GM12874 (cell line): Measurements from ENCODE around the gene KLHL14.

Source experiments
- TF ChIP-seq, protein P1 (sequence below): IDR thresholded peaks from 2 replicates; pipeline ENCODE4 v1.5.1; 2011; ENCODE audit warnings: low read depth, mild to moderate bottlenecking, control low read depth, low read length, moderate library complexity; ENCODE audit not compliant: insufficient read depth

KLHL14 gene

DNA sequence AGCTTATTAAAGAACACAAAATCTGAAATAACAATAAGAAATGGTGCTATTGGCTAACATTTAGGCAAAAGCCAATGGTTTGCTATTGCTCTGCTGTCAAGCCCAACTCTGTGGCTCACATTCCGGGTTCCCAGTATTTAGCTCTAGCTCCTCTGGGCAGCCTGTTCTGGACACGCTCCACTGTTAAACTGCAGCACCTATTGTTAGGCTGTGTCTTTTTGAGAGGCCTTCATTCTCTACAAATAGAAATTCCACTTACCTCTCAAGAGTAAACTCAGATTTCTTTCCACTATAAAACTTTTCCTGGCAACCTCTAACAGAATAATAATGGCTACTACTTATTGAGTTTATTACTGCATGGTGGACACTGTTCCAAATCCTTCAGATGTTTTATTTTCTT is 3.7 kb upstream of the KLHL14 start:
- TF ChIP-seq, protein P1, sequence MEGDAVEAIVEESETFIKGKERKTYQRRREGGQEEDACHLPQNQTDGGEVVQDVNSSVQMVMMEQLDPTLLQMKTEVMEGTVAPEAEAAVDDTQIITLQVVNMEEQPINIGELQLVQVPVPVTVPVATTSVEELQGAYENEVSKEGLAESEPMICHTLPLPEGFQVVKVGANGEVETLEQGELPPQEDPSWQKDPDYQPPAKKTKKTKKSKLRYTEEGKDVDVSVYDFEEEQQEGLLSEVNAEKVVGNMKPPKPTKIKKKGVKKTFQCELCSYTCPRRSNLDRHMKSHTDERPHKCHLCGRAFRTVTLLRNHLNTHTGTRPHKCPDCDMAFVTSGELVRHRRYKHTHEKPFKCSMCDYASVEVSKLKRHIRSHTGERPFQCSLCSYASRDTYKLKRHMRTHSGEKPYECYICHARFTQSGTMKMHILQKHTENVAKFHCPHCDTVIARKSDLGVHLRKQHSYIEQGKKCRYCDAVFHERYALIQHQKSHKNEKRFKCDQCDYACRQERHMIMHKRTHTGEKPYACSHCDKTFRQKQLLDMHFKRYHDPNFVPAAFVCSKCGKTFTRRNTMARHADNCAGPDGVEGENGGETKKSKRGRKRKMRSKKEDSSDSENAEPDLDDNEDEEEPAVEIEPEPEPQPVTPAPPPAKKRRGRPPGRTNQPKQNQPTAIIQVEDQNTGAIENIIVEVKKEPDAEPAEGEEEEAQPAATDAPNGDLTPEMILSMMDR: no peak

DNA sequence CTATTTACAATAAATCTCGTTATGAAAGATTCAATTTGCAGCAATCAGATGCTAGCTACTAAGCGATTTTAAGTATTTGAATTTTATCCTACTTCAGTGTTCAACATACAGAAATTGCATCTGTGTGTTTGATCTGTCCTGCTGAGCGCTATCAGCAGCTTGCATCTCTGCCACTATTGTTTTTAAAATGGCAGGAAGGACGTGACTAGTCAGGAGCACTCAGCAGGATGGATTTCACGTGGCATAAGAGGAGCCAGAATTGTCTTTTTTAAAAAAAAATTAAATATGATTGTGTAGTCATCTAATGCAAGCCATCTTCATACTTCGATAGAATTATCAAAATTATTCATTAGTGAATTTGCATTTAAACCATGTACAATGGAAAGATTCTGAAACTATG is 2.8 kb upstream of the KLHL14 start:
- TF ChIP-seq, protein P1: no peak

DNA sequence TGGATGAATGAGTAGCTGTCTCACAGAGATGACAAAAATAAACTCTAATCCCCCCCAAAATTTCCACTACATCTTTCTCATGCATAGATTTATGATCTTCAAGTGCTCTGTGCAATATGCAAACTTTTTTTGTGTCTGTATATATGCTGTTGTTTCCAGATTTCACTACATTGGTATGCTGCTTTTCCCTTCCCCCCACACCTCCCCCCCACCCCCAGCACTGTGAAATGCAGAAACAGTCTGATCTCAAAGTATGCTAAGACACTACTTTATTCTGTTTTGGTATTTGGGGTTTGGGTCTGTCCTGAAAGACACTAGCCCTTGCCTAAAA is 524 bp upstream of the KLHL14 start:
- TF ChIP-seq, protein P1: no peak

DNA sequence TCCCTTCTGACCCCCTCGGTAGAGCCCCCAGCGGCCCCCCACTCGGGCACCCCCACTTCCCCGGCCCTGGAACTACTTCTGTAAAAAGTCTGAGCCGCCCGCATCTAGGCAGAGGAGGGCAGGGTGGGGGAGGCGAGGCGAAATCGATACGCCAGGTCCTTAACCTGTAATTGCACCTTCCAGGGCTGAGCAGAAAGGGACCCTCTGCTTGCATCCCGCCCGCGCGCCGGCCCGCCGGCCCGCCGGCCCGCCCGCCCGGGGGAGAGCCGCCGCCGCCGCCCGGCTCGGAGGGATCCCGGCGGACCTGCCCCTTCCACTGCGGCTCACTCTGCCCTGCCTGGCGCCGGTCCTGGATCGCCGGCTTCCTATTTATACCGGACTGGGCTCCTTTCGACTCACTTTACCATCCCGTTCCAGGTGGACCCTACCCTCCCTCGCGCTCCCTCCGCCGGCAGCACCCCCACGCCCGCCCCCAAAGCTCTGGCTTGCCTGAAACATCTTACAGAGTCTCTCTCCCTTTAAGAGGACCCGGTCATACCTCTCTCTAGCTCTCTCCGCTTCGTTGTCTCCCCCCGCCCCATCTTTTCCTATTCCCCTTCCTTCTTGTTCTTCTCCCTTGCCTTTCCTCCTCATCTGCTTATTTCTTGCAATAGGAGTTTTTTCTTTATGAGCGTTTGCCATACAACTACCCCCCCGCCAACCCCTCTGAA is 797 bp downstream of the KLHL14 start:
- TF ChIP-seq, protein P1: no peak

DNA sequence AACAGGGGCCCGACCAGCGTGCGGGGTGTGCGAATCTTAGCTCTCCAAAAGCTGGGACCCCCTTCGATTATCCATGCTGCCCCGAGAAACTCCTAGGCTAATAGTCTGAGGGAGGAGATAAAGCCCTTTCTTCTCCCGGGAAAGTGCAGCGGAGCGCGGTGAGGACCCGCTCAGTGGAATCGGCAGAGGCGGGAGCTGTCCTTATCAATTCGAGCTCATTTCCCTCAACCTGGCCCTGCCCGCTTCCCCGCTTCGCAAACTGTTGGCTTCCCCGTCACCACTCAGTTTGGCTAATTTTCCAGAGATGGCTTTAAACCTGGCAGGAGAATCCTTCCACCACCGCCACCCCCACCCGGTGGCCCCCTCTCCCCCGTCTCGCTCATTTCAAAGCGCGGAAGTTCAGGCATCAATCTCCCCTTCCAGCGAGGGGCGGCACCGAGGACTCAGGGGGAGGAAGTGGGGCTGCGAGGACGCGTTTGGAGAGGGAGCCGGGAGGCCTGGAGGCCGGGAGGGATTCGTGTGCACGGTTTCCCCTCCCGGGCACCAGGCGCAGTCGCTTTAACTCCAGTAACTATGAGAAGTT is 1.6 kb downstream of the KLHL14 start:
- TF ChIP-seq, protein P1: no peak

DNA sequence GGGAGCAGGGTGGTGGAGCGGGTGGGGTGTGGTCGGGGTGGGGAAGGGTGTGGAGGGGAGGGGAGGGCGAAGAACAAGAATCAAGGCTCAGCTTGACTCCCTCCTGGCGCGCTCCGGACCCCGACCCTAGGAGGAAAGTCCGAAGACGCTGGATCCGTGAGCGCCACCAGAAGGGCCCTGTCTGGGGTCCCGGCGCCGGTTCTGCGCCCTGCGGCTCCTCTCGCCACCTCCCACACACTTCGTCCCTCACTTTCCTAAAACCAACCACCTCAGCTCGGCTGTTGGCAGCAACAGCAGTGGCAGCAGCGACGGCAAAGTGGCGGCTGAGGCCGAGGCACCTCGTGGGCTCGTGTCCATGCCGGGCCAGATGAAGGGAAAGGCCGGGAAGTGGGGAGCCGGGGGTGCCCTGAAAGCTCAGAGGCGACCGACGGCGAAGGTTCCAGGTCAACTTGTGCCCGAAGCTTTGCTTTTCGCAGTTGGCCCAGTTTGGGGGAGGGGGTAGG is 2.1 kb downstream of the KLHL14 start:
- TF ChIP-seq, protein P1: no peak

DNA sequence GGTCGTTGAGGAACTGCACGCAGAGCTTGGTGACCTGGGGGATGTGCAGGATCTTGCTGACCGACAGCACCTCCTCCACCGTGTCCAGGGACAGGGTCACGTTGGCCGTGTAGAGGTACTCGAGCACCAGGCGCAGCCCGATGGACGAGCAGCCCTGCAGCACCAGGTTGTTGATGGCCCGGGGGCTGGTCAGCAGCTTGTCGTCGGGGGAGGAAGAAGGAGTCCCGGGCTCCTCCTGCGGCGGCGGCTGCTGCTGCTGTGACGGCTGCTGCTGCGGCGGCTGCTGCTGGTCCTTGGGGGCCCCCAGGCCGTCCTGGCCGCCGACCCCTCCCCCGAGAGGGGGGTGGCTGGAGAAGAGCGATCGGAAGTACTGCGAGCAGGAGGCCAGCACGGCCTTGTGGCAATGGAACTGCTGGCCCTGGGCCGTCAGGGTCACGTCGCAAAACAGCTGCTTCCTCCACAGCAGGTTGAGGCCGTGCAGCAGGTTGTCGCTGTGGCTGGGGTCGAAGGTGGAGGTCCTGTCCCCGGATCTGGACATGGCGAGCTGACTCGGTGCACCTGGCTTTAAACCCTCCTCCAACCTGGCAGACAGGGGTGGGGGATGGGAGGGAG is 2.7 kb downstream of the KLHL14 start:
- TF ChIP-seq, protein P1: no peak
